Measurements from ENCODE around the gene SETSIP.

DNA sequence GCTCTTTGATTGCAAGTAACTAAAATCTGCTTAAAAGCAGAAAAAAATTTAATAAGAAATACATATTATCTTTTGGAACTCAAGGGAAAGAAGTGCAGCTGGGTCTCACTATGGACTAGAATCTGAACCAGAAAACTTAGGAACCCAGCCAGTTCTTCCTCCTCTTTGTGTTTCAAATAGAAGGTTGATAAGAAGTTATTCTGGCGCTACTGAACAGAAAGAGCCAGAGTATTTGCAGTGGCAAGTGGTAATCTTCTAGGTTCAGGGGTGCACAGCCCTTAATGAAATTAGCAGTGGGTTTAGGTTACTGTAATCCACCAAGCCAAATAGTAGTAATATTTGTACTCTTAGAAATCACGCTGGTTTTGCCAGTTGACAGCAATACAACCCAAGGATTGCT is 33.4 kb upstream of the SETSIP start:
- TF ChIP-seq FOSL1 (IDR thresholded peaks at IDR 0.05; ENCODE audit: insufficient read depth, low read depth, low read length) (no peak), CHD2 (IDR thresholded peaks at IDR 0.05; ENCODE audit: low read length) (no peak), ZNF274 (IDR thresholded peaks at IDR 0.05; ENCODE audit: borderline replicate concordance, extremely low read depth, low read length) (no peak), JUN (IDR thresholded peaks at IDR 0.05; ENCODE audit: low read depth, low read length) (no peak), POLR2A (IDR thresholded peaks at IDR 0.05; ENCODE audit: control extremely low read depth in 1 of 2, low read depth in 2 of 2, low read length in 2 of 2) (no peak), EGR1 (IDR thresholded peaks at IDR 0.05; ENCODE audit: borderline replicate concordance, low read depth, low read length) (no peak), EZH2 (IDR thresholded peaks at IDR 0.05; ENCODE audit: low read depth, low read length, severe bottlenecking) (no peak), TAF1 (IDR thresholded peaks at IDR 0.05; ENCODE audit: low read depth, low read length) (no peak)
- TF ChIP-seq, protein P1, sequence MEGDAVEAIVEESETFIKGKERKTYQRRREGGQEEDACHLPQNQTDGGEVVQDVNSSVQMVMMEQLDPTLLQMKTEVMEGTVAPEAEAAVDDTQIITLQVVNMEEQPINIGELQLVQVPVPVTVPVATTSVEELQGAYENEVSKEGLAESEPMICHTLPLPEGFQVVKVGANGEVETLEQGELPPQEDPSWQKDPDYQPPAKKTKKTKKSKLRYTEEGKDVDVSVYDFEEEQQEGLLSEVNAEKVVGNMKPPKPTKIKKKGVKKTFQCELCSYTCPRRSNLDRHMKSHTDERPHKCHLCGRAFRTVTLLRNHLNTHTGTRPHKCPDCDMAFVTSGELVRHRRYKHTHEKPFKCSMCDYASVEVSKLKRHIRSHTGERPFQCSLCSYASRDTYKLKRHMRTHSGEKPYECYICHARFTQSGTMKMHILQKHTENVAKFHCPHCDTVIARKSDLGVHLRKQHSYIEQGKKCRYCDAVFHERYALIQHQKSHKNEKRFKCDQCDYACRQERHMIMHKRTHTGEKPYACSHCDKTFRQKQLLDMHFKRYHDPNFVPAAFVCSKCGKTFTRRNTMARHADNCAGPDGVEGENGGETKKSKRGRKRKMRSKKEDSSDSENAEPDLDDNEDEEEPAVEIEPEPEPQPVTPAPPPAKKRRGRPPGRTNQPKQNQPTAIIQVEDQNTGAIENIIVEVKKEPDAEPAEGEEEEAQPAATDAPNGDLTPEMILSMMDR (IDR thresholded peaks at IDR 0.05; ENCODE audit: control extremely low read depth in 1 of 3, insufficient read depth in 1 of 3, low read depth in 1 of 3, low read length in 3 of 3): no peak

Data from H1 (cell line).